Dermis blood vessel endothelial cell (primary cell): ENCODE data around the gene GAB3. TPM values are rescaled to one million over a fixed set of nuclear protein-coding genes. Genes with fewer than 3 reads are reported as not detected.
"Not testable (repeated sequence)": the region's sequence is repeated elsewhere in the genome, so short reads cannot be mapped to it uniquely, and the experiment has no call there.

Source experiments
- DNase-seq: peaks from one replicate; pipeline ENCODE4 v3.0.0; 2010
- total RNA-seq: library from RNA; depleted of rRNA; stranded (reverse); fragments of >200 nt; gene quantifications from 2 replicates; pipeline ENCODE4 v1.2.3, GENCODE V29; 2014

The GAB3 gene
- total RNA-seq, 1 donor from 2014 or later = 14.1 TPM

DNA sequence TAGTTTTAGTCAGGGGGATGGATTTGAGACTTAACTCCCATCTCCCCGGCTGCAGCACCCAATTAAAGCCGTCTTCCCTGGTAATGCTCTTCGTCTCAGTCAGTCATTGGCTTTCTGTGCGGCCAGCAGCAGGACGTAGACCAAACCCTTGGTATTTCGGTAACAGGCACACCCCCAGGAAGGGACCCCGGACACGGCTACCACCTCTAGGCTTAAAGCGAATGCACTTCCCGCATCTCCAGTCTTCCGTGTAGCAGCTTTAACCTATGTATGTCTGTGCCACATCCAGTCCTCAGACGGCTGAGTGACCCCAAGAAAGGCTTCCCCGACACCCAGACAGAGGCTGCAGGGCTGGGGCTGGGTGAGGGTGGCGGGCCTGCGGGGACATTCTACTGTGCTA is 96.0 kb downstream of the GAB3 start:
- DNase-seq = no peak

DNA sequence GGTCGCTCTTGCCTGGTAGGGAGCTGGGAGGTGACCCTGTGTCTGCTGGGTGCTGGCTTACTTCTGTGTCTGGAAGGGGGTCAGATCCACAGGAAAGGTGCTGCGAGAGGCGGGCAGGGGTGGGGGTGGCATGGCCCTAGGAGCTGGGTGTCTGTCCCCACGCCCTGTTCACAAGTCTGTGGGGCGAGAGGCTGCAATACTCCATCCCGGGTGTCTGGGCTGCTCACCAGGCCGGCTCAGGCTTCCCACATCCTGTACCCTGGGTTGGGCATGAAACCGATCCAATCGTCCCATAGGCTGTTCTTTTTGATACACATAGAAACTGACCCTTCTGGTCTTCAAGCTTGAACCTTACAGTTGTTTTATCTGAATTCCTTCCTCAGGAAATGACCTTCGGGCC is 96.5 kb downstream of the GAB3 start:
- no peak for DNase-seq

DNA sequence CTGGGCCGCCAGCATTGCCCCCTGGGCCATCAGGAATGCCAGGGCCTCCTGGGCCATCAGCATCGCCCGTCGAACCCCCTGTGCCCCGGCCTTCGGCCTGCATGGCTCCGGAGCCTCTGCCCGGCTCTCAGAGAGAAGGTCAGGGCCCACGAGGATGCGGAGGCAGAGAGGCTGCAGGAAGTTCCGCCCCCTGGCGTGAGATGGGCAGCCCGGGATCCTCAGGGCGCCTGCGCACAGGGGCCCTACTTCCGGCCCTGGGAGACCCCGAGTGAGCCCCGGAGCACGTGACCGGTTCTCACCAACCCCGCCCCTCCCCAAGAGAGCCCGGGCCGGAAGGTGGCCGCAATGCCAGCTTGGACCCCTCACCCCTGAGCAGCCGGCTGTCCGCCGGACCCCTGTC is 97.5 kb downstream of the GAB3 start, which contains the start of gene CTAG2:
Gene CTAG2 (minus strand): TSS at position 167 of the 400 bp plus-strand sequence. CDS start 64 bp downstream, at position 103.
- DNase-seq = not testable (repeated sequence)

DNA sequence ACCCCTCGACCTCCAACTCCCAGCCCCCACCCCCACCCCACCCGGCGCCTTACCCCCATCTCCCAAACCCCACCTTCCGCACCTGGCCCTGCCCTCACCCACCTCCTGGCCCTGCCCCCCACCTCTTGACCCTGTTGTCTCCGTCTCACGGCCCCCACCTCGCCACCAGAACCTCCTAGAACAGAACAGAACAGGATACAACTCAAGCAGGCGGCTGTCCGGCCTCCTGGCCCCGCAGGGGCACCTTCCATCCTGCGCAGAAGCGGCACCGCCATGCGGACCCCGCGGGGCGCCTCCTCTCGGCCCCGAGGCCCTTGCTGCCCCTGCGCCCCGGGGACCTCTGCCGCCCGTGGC is 97.9 kb downstream of the GAB3 start:
- DNase-seq = no peak

DNA sequence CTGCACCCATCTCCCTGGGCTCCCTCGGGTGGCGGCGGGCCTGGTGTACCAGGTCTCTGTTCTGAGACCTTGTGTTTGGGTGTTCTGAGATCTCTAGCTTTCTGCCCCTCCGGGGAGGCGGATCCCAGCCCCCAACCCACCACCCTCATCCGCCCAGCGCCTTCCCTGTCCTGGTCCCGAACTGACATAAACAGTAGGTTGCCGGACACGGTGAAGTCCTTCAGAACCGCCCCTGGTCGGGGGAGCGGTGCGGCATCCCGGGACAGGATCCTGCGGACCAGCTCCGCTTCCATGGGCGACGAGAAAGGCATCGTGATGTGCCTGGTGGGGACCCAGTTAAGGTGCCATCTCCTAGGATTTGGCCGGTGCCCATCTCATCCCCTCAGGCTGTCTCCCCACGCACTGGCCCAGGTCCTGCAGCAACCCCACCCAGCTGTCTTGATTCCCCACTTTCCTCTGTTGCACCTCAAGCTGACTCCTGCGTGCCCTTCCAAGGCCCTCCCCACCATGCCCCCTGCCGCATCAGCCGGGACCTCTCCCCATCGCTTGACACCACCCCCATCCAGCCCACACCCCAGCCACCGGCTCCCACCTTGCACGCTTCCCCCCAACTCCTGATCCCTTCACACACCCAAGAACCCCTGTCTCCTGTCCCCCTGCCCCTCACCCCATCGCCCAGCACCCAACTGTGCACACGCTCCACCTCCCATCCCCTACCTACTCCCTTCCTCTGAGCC is 98.4 kb downstream of the GAB3 start:
- no peak for DNase-seq

DNA sequence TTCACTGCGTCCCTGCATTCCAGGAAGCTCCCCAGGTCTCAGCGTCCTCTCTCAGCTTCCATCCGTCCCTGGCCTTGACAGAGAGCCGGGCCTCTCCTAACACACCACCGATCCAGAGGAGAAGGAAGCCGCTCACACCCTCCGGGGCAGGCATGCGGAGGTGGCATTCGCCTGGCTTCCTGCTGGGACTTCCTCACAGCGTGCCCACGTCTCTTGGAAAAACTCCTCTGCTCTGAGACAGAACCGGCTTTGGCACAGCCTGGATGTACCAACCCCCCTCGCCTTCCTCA is 100.7 kb downstream of the GAB3 start:
- DNase-seq = peak; percentile 14

DNA sequence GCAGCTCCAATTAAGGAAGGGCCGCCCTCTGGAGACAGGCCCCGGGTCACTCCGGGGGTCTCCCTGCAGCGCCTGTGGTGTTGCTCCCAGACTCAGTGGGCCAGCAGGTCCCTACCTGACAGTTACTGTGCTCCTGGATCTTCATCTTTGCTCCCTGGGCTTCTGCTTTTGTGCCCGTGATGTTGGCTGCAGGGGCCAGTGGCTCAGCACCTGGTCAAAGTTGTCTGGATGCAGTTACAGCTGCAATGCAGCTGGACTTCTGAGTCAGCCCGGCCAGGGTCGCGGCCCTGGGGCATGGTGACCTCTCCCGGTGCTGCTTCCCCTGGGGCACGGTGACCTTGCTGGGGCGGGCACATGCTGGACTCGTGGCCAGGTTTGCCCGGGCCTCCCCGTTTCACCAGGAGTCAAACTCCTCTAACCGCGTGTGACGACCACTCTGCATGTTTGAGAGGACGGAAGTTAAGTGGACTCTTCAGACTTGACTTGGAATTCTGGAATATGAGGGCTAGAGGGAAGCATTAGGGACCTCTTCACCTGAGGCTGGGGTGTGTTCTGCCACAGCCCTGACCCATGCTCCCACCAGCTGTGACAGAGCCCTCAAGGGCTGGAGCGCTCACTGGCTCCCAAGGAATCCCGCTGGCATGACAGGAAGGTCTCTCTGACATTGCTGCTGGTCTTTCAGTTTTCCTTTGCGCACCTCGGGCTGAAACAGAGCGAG is 101.2 kb downstream of the GAB3 start:
- peak; percentile 2 for DNase-seq

DNA sequence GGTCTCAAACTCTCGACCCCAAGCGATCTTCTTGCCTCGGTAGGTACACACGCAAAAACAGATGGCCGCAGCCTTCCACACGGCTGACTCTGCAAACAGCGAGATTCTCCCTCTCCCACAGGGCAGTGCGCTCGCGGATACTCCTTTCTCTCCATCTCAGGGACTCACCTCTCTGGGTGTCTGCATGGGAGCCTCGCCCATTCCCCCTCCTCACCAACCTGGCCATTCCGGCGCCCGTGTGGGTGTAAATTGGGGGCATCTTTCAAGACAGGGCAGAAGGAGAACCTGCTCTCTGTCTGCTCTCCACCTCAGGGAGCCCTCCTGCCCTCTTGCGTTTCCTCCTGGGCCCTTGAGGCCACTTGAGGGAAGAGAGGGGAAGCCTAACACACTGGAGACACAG is 101.9 kb downstream of the GAB3 start:
- no peak for DNase-seq

DNA sequence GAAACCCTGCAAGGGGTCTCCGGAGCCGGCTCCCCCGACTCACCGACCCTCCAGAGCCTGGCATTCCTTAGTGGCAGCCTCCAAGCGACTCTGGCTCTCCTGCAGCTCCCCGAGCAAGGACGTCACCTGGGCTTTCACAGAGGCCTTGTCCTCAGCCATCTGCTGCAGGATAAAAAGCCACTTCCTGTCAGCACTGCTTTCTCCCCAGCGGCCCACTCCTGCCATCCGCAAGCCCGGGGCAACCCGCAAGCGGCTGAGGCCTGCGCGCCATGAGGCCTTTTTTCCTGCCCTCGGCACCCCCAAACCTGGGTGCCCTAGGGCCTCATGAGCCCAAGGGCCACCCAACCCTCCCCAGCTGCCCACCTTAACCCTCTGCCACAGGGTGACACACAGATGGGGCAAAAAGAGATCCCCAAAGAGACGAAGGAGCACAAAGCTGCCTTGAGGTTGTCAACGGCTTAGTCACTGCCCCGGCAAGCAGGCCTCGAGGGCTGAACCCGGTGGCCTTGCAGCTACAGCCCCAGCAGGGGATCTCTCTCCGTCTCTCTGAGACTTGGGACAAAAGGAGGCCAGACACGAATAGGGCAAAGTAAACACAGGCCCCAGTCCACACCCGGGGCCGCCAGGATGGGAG is 105.0 kb downstream of the GAB3 start:
- DNase-seq = not testable (repeated sequence)

DNA sequence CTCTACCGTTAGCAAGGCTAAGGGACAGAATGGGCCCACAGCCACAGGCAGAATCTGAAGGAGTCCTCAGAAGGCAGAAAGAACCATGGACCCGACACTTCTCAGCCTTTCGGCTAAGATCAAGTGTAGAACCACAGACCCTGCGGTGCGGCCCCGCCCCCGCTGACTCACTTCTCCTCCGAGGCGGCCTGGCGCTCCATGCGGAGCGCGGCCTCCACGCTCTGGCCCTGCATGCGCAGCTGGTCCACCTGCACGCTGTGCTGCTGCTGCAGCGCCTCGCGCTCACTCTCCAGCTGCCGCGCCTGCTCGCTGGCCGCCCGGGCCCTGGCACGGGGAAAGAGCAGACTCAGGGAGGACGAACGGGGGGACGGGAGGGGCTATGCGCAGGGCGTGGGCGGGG is 107.2 kb downstream of the GAB3 start:
- DNase-seq = not testable (repeated sequence)

DNA sequence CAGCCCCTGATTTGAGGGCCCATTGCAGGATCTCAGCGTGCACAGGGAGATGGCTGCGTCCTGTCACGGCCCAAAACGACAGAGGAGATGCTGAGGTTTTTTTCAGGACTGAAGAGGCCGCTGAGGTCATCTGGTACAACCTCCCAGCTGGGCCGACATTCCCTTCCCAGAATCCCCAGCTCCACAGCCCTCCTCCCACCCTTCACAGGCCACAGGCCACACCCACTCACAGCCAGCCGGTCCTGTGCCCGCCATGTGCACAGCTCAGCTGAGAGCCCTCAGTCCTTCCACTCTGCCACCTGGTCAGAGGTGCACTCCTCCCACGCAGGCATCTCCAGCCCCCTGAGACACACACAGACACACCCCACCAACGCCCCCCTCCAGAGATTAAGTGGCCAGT is 109.1 kb downstream of the GAB3 start:
- DNase-seq = not testable (repeated sequence)

DNA sequence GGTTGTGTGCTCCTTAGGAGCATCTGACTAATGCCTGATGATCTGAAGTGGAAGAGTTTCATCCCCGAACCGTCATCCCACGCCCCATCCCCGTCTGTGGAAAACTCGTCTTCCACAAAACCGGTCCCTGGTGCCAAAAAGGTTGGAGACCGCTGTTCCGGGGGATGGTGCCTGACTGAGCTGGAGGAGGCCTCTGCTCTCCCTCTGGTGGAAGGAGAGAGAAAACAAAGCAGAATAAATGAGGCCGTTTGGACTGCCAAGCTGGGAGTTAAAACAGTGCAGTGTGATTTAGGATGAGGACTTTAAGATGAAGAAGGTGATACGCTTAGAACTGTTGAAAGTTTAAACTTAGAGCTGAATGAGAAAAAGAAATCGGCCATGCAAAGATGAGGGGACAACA is 117.2 kb downstream of the GAB3 start:
- not testable (repeated sequence) for DNase-seq

DNA sequence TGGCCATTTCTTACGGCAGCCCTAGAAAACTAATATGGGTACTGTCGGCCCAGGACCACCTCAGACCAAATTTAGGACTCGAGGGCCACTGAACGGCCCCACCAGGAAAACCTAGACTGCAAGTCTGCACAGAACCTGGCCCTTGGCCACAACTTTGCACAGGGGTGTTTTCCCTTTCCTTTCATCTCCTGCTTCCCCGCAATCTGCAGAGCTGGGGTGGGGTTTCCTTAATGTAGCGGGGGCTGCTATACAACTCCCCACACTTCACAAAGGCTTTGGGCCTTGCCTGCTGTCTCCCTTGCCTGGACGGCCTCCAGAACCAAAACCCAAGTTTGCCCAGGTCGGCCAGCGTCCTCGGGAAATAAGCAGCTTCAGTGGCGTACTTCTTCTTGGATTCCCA is 119.9 kb downstream of the GAB3 start:
- not testable (repeated sequence) for DNase-seq

DNA sequence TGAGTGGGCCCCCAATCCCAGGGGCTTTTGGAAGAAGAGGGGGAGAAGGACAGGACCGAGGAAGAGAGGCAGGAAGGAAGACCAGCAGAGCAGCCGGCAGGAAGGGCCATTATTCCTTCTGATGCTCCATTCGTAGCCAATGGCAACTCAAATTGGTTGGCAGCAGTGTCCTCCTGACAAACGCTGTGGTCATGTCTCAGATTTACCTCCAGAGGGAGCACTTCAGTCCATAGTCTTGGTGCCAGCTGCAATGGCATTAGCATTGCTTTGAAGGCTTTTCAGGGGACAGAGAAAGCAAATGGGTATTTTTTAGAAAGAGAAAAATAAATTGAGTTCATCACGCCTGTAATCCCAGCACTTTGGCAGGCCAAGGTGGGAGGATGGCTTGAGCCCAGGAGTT is 121.9 kb downstream of the GAB3 start:
- DNase-seq = not testable (repeated sequence)

Other genes starting within 250 kb of the GAB3 start
- 25.5 and 27.7 TPM in 2 replicates for gene FAM3A, start 234.8 kb downstream of the GAB3 start, total RNA-seq
- 29.1 and 117 TPM in 2 replicates for gene G6PD, start 204.2 kb downstream of the GAB3 start, total RNA-seq
- 15.5 and 22.1 TPM in 2 replicates for gene IKBKG, start 203.5 kb downstream of the GAB3 start, total RNA-seq
- gene CTAG1A, start 165.9 kb downstream of the GAB3 start, total RNA-seq = not detected in 2 replicates
- not detected in 2 replicates for gene CTAG1B, start 131.8 kb downstream of the GAB3 start, total RNA-seq
- not detected in 2 replicates for gene CTAG2, start 97.5 kb downstream of the GAB3 start, total RNA-seq
- gene DKC1, start 11.8 kb upstream of the GAB3 start, total RNA-seq = 45.6 and 71.2 TPM in 2 replicates
- 39.5 and 59.2 TPM in 2 replicates for gene MPP1, start 54.4 kb upstream of the GAB3 start, total RNA-seq
- gene SMIM9, start 83.6 kb upstream of the GAB3 start, total RNA-seq = not detected in 2 replicates
- 2.7 and 6.6 TPM in 2 replicates for gene F8A1, start 135.3 kb upstream of the GAB3 start, total RNA-seq